Measurements from ENCODE around the gene NADK2. TPM values are rescaled to one million over a fixed set of nuclear protein-coding genes. Genes with fewer than 3 reads are reported as not detected.

NADK2 gene
- total and polyA plus RNA-seq, 8 donors = 9.1 to 132 (median 27.0) TPM

GRCh38 chr5:36244076-36244475 lies 2.4 kb upstream of the NADK2 start:
- Histone ChIP-seq H3K4me3 (no peak overlapping the region), H3K9me3 (no peaks in the 10 kb centered on the region), H3K27me3 (no peaks in the 10 kb centered on the region), H3K36me3 (no peaks in the 10 kb centered on the region), H3K27ac (no peak overlapping the region), H3K4me1 (peaks cover 15 to 27% (median 24%) of the 10 kb centered on the region in 4 donors)
- no peak for DNase-seq
- intact Hi-C loops (cut with DNase I; ENCODE audit: low total_unique reads) = no loop called here
- TF ChIP-seq POLR2AphosphoS5 (IDR thresholded peaks at IDR 0.05) = no peak
- TF ChIP-seq CTCF (IDR thresholded peaks at IDR 0.05) = no peak
- no peak for TF ChIP-seq EP300 (IDR thresholded peaks at IDR 0.05)
- no peak for TF ChIP-seq POLR2A (IDR thresholded peaks at IDR 0.05)
- WGBS, 5 donors = 79 to 89% (median 85%) methylated on average over 3 of the region's 3 CpGs

DNA sequence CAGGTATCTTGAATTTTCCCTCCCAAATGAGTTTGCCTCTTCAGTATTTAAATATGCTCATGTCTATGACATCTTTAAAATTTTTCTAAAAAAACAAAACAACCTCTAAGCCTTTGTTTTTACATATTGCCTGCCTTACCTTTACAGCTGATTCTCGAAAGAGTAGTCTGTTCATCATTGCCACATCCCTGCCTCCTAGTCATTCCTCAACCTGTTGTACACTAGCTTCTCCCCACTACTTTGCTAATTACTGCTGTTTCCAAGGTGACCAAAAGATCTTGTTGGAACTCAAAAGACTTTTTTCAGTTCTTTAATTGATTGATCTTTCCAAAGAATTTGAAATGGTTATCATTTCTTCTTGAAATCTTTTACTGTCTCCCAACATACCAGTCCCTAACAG lies 1.9 kb upstream of the NADK2 start:
- Histone ChIP-seq H3K4me3 (no peak overlapping the region), H3K9me3 (no peaks in the 10 kb centered on the region), H3K36me3 (no peaks in the 10 kb centered on the region), H3K27ac (peak overlapping the region in 1 of 5 donors; percentile 99), H3K27me3 (no peaks in the 10 kb centered on the region), H3K4me1 (peaks cover 15 to 31% (median 27%) of the 10 kb centered on the region in 4 donors)
- intact Hi-C loops (cut with DNase I; ENCODE audit: low total_unique reads) = no loop called here
- DNase-seq = no peak
- TF ChIP-seq CTCF (IDR thresholded peaks at IDR 0.05) (no peak), POLR2A (IDR thresholded peaks at IDR 0.05) (no peak), EP300 (IDR thresholded peaks at IDR 0.05) (no peak), POLR2AphosphoS5 (IDR thresholded peaks at IDR 0.05) (no peak)
- 84 to 98% (median 91%) methylated on average over 1 of the region's 1 CpG for WGBS, 5 donors

GRCh38 chr5:36242534-36243485 lies 1.1 kb upstream of the NADK2 start:
- peak overlapping the region; percentile 66 to 91 (median 86) for H3K4me3 ChIP-seq
- DNase-seq = peak in 1 of 2 donors; percentile 59
- no peaks in the 10 kb centered on the region for H3K27me3 ChIP-seq
- intact Hi-C loops (cut with DNase I; ENCODE audit: low total_unique reads) = no loop called here
- 49 to 60% (median 54%) methylated on average over 24 of the region's 24 CpGs for WGBS, 5 donors
- H3K4me1 ChIP-seq = peaks cover 23 to 39% (median 35%) of the 10 kb centered on the region in 4 donors
- H3K9me3 ChIP-seq = no peaks in the 10 kb centered on the region
- H3K27ac ChIP-seq = peak overlapping the region; percentile 95 to 99 (median 98)
- H3K36me3 ChIP-seq = no peaks in the 10 kb centered on the region
- TF ChIP-seq CTCF (IDR thresholded peaks at IDR 0.05) = no peak
- TF ChIP-seq POLR2A (IDR thresholded peaks at IDR 0.05) = no peak
- no peak for TF ChIP-seq EP300 (IDR thresholded peaks at IDR 0.05)
- no peak for TF ChIP-seq POLR2AphosphoS5 (IDR thresholded peaks at IDR 0.05)

GRCh38 chr5:36240779-36241630 lies 720 bp downstream of the NADK2 start:
- Histone ChIP-seq H3K27ac (peak overlapping the region; percentile 95 to 99 (median 98)), H3K9me3 (no peaks in the 10 kb centered on the region), H3K4me1 (peaks cover 26 to 57% (median 42%) of the 10 kb centered on the region in 4 donors), H3K36me3 (no peaks in the 10 kb centered on the region), H3K27me3 (no peaks in the 10 kb centered on the region), H3K4me3 (peak overlapping the region; percentile 66 to 91 (median 86))
- 0 to 1% (median 1%) methylated on average over 48 to 61 of the region's 61 CpGs for WGBS, 5 donors
- intact Hi-C loops (cut with DNase I; ENCODE audit: low total_unique reads) = no loop called here
- TF ChIP-seq CTCF (IDR thresholded peaks at IDR 0.05) = no peak
- no peak for TF ChIP-seq EP300 (IDR thresholded peaks at IDR 0.05)
- no peak for TF ChIP-seq POLR2A (IDR thresholded peaks at IDR 0.05)
- TF ChIP-seq POLR2AphosphoS5 (IDR thresholded peaks at IDR 0.05) = no peak
- peak; percentile 64 to 91 for DNase-seq
